IMR-90 (cell line): ENCODE data around the gene CNTRL. TPM values are rescaled to one million over a fixed set of nuclear protein-coding genes. Genes with fewer than 3 reads are reported as not detected.

ENCODE experiments used
- ATAC-seq: fragments of 200-7000 bp; cut with Tn5 transposase; 2 replicates; pipeline ENCODE4 v1.9.1; 2020; ENCODE audit warnings: low read depth, mild to moderate bottlenecking, moderate library complexity
- BruUV-seq: library from RNA; stranded (reverse); fragments of 400-500 nt; replicated peaks from 2 replicates; lab custom pipeline; 2021; lab: Mats Ljungman, UMichigan
- CTCF ChIA-PET: fragments of 300-600 bp; formaldehyde crosslinking; extraction: SDS; loops from one replicate; lab custom pipeline; 2021; ENCODE audit warnings: antibody characterized with exemption; lab: Yijun Ruan, JAX
- POLR2A ChIA-PET: fragments of 300-600 bp; sonication (Branson Sonifier 250); formaldehyde crosslinking; loops from one replicate; lab custom pipeline; 2022; ENCODE audit warnings: antibody characterized with exemption; ENCODE audit not compliant: unreplicated experiment; lab: Charles Lee
- DNase-seq: peaks from one replicate; pipeline ENCODE4 v3.0.0; 2013
- H2AFZ ChIP-seq: replicated peaks from 2 replicates; pipeline ENCODE3; 2013; ENCODE audit warnings: low read length, mild to moderate bottlenecking; ENCODE audit not compliant: poor library complexity
- H2AK5ac ChIP-seq: 2 replicates; pipeline ENCODE4 v1.6.1; 2013; ENCODE audit warnings: low read depth, low read length, inconsistent platforms
- H2AK9ac ChIP-seq: replicated peaks from 2 replicates; pipeline ENCODE3; 2013; ENCODE audit warnings: mild to moderate bottlenecking, low read depth, low read length, moderate library complexity; ENCODE audit not compliant: poor library complexity
- H2BK120ac ChIP-seq: 2 replicates; pipeline ENCODE4 v1.6.1; 2013; ENCODE audit warnings: low read depth, low read length, inconsistent platforms
- H2BK15ac ChIP-seq: 3 replicates; pipeline ENCODE4 v1.6.1; 2013; ENCODE audit warnings: low read depth, low read length, inconsistent platforms
- H2BK20ac ChIP-seq: 2 replicates; pipeline ENCODE4 v1.6.1; 2013; ENCODE audit warnings: low read depth, mild to moderate bottlenecking, inconsistent platforms, low read length, moderate library complexity
- H2BK5ac ChIP-seq: 2 replicates; pipeline ENCODE4 v1.6.1; 2013; ENCODE audit warnings: mild to moderate bottlenecking, low read depth, low read length, inconsistent platforms; ENCODE audit not compliant: poor library complexity, severe bottlenecking
- H3K14ac ChIP-seq: replicated peaks from 2 replicates; pipeline ENCODE4 v1.6.1; 2013; ENCODE audit warnings: low read depth, low read length, inconsistent platforms
- H3K18ac ChIP-seq: 2 replicates; pipeline ENCODE4 v1.6.1; 2013; ENCODE audit warnings: low read depth, low read length, control low read depth
- H3K23ac ChIP-seq: 2 replicates; pipeline ENCODE4 v1.6.1; 2013; ENCODE audit warnings: low read depth, low read length, inconsistent platforms
- H3K27ac ChIP-seq: 2 replicates; pipeline ENCODE4 v1.5.1; 2013; ENCODE audit warnings: mild to moderate bottlenecking, control low read depth, low read length; ENCODE audit not compliant: insufficient read depth
- H3K27me3 ChIP-seq: 2 replicates; pipeline ENCODE4 v1.6.1; 2013; ENCODE audit warnings: low read length; ENCODE audit not compliant: control insufficient read depth, insufficient read depth
- H3K36me3 ChIP-seq: 2 replicates; pipeline ENCODE4 v1.6.1; 2013; ENCODE audit warnings: low read length, mixed read lengths; ENCODE audit not compliant: control insufficient read depth, insufficient read depth
- H3K4ac ChIP-seq: 2 replicates; pipeline ENCODE4 v1.6.1; 2013; ENCODE audit warnings: low read depth, low read length, inconsistent platforms
- H3K4me1 ChIP-seq: 2 replicates; pipeline ENCODE4 v1.6.1; 2013; ENCODE audit warnings: low read length, mixed read lengths; ENCODE audit not compliant: control insufficient read depth, insufficient read depth
- H3K4me2 ChIP-seq: 2 replicates; pipeline ENCODE4 v1.6.1; 2013; ENCODE audit warnings: low read depth, mild to moderate bottlenecking, control low read depth, low read length, moderate library complexity
- H3K4me3 ChIP-seq: 2 replicates; pipeline ENCODE4 v1.5.1; 2013; ENCODE audit warnings: low read depth, mild to moderate bottlenecking, control low read depth, low read length, moderate library complexity; ENCODE audit not compliant: insufficient read depth
- H3K56ac ChIP-seq: 2 replicates; pipeline ENCODE4 v1.6.1; 2013; ENCODE audit warnings: low read length, inconsistent platforms; ENCODE audit not compliant: insufficient read depth; ENCODE audit errors: extremely low read depth
- H3K79me1 ChIP-seq, 2 experiments: 2 replicates each; pipeline ENCODE4 v1.6.1; 2013; ENCODE audit warnings: low read length in 2 of 2, inconsistent platforms in 1 of 2, low read depth in 1 of 2
- H3K9ac ChIP-seq: 2 replicates; pipeline ENCODE4 v1.6.1; 2013; ENCODE audit warnings: low read depth, low read length, control low read depth
- H3K9me1 ChIP-seq: 2 replicates; pipeline ENCODE4 v1.6.1; 2013; ENCODE audit warnings: low read length, inconsistent platforms; ENCODE audit not compliant: insufficient read depth
- H3K9me3 ChIP-seq: 2 replicates; pipeline ENCODE4 v1.6.1; 2013; ENCODE audit warnings: low read length; ENCODE audit not compliant: control insufficient read depth, insufficient read depth
- H4K20me1 ChIP-seq: 2 replicates; pipeline ENCODE4 v1.6.1; 2013; ENCODE audit warnings: low read length, inconsistent platforms; ENCODE audit not compliant: insufficient read depth
- H4K5ac ChIP-seq: 2 replicates; pipeline ENCODE4 v1.6.1; 2013; ENCODE audit warnings: mild to moderate bottlenecking, low read depth, low read length, control low read depth
- H4K8ac ChIP-seq, 2 experiments: 2 replicates each; pipeline ENCODE4 v1.6.1; 2013; ENCODE audit warnings: low read depth in 2 of 2, low read length in 2 of 2, control low read depth in 1 of 2, inconsistent platforms in 1 of 2
- H4K91ac ChIP-seq: 2 replicates; pipeline ENCODE4 v1.6.1; 2013; ENCODE audit warnings: low read depth, low read length, inconsistent platforms; ENCODE audit not compliant: insufficient read depth
- ELK1 ChIP-seq: fragments of 150-350 bp; IDR thresholded peaks from 2 replicates; pipeline ENCODE4 v1.6.1; 2016; ENCODE audit warnings: low read depth, mild to moderate bottlenecking, low read length, moderate library complexity, borderline replicate concordance
- MAZ ChIP-seq: IDR thresholded peaks from 2 replicates; pipeline ENCODE4 v1.6.1; 2012; ENCODE audit warnings: low read depth, mild to moderate bottlenecking, low read length, improper control_type of control experiment, moderate library complexity, borderline replicate concordance
- NFE2L2 ChIP-seq: fragments of 150-350 bp; IDR thresholded peaks from 2 replicates; pipeline ENCODE4 v1.6.1; 2016; ENCODE audit warnings: low read depth, mild to moderate bottlenecking, low read length
- POLR2A ChIP-seq: IDR thresholded peaks from 2 replicates; pipeline ENCODE4 v1.6.1; 2012; ENCODE audit warnings: mild to moderate bottlenecking, low read depth, low read length
- RFX5 ChIP-seq: IDR thresholded peaks from 2 replicates; pipeline ENCODE4 v1.8.0; 2012; ENCODE audit warnings: low read depth, mild to moderate bottlenecking, low read length, moderate library complexity
- SMC3 ChIP-seq: fragments of 150-350 bp; IDR thresholded peaks from 2 replicates; pipeline ENCODE4 v1.6.1; 2016; ENCODE audit warnings: low read depth, mild to moderate bottlenecking, antibody characterized with exemption, low read length, moderate library complexity
- USF2 ChIP-seq: fragments of 150-350 bp; IDR thresholded peaks from 2 replicates; pipeline ENCODE4 v1.6.1; 2017; ENCODE audit warnings: mild to moderate bottlenecking, antibody characterized with exemption, low read length, low read depth
- WGBS, 2 experiments: methylation state at CpG; one replicate each; pipeline versions ENCODE4 v1.1.5 to v1.1.7; 2013; ENCODE audit warnings: missing lambda C conversion rate in 2 of 2; ENCODE audit not compliant: insufficient read length in 1 of 2; ENCODE audit errors: extremely low coverage in 2 of 2; 5-methylcytosine and 5-hydroxymethylcytosine counted together
- dilution Hi-C: fragments of 300-500 bp; cut with HindIII; formaldehyde crosslinking; loops from one replicate; pipeline ENCODE4 v1.14.3; 2018; ENCODE audit warnings: low sequenced_read_pairs; ENCODE audit not compliant: unreplicated experiment
- in situ Hi-C: fragments of 300-500 bp; cut with MboI; formaldehyde crosslinking; loops from 3 replicates; pipeline ENCODE4 v1.14.3; 2019; ENCODE audit warnings: low sequenced_read_pairs, inconsistent platforms, mixed read lengths
- intact Hi-C: fragments of 100-400 bp; cut with micrococcal nuclease; formaldehyde crosslinking; loops from 2 replicates; pipeline ENCODE4 v1.10.0; 2022
- polyA plus RNA-seq, 3 experiments: library from polyadenylated mRNA; depleted of rRNA; stranded (reverse); fragments of >200 nt; gene quantifications; 2 replicates each; pipeline ENCODE4 v1.2.3, GENCODE V29; 2012; ENCODE audit warnings: low replicate concordance in 1 of 3
- total RNA-seq: library from RNA; depleted of rRNA; stranded (reverse); fragments of >200 nt; gene quantifications from 2 replicates; pipeline ENCODE4 v1.2.3, GENCODE V29; 2012

CNTRL gene
- total and polyA plus RNA-seq, 2 of the 4 experiments (the other 2 are of a cell fraction), result 4.5 to 7.3 TPM

- Histone ChIP-seq H3K4me2 (no peak overlapping the region), H2AFZ (no peak overlapping the region), H3K14ac (no peak overlapping the region), H2BK5ac (no peak overlapping the region), H3K27ac (no peak overlapping the region), H2BK20ac (no peak overlapping the region), H3K9ac (no peak overlapping the region), H3K56ac (no peak overlapping the region), H2BK120ac (no peak overlapping the region), H2BK15ac (no peak overlapping the region), H3K79me1 (no peaks in the 10 kb centered on the region), H4K91ac (no peak overlapping the region), H2AK5ac (no peak overlapping the region), H3K23ac (no peak overlapping the region), H3K9me1 (no peaks in the 10 kb centered on the region), H4K20me1 (no peaks in the 10 kb centered on the region), H4K5ac (no peak overlapping the region), H3K4me3 (no peak overlapping the region), H3K4ac (no peak overlapping the region), H3K18ac (no peak overlapping the region), H4K8ac (no peak overlapping the region), H3K27me3 (no peaks in the 10 kb centered on the region), H2AK9ac (no peak overlapping the region), H3K9me3 (no peaks in the 10 kb centered on the region), H3K4me1 (peaks cover 3% of the 10 kb centered on the region; the same call in 1 of the 2 replicates), H3K36me3 (no peaks in the 10 kb centered on the region)
- TF ChIP-seq USF2, result no peak
- TF ChIP-seq POLR2A, result no peak
- no peak for TF ChIP-seq MAZ
- no peak for TF ChIP-seq RFX5
- TF ChIP-seq NFE2L2, result no peak
- no peak for TF ChIP-seq ELK1
- no peak for TF ChIP-seq SMC3
- dilution Hi-C loops (no loop called here), in situ Hi-C loops (no loop called here), intact Hi-C loops (no loop called here)
- CTCF ChIA-PET, result no interaction called here
- BruUV-seq, result no TSS peak
- DNase-seq, result no peak
- WGBS, 2 experiments, result no CpG with 5 or more reads among the region's 1 CpG
- POLR2A ChIA-PET, result no interaction called here
- ATAC-seq, result no peak
Observed at GRCh38 chr9:121029469-121029868, 45.3 kb upstream of the CNTRL start.
